GM18499 (cell line): ENCODE data around the gene RHOD.

Experiments used
- ATAC-seq: cut with Tn5 transposase; IDR thresholded peaks from one replicate; pipeline ENCODE4 v1.9.1; 2021; ENCODE audit warnings: moderate number of reproducible peaks; ENCODE audit not compliant: insufficient read depth, unreplicated experiment

Gene RHOD

GRCh38 chr11:67058506-67058905 is 1.9 kb downstream of the RHOD start:
- no peak for ATAC-seq

DNA sequence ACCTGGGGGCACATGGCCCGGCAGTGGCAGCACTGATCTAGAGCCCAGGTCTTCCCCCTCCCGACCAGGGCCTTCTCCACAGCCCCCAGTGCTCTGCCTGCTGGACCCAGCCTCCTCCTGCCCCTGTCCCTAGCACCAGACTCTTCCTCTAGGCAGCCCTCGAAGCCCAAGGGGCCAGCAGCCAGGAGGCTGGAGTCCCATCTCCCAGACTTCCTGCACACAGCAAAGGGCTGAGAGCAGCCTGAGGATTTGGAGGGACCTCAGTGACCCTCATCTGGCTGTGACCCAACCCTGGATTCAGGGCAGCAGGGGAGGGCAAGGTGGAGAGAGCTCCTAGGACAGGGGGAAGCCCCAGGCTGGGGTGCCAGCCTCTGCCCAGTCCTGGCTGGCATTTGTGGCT is 3.0 kb downstream of the RHOD start:
- ATAC-seq: no peak

DNA sequence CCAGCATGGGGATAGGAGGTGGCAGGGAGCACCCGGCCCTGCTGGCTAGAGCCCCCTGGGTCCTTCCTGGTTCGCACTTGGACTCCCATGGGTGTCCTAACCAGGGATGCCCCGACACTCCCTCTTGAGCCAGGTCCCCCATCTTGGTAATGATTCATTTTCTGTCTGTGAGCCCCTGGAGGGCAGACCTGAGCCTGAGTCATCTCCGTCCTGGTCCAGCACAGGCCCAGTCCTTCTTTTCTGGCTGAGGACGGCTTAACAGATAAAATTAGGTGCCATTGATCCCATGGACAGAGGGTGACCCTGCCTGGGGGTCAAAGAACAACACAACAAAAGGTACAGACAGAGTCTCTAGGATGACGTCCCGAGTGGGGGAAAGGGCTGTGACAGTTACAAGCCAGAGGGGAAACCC is 3.5 kb downstream of the RHOD start:
- ATAC-seq: no peak

DNA sequence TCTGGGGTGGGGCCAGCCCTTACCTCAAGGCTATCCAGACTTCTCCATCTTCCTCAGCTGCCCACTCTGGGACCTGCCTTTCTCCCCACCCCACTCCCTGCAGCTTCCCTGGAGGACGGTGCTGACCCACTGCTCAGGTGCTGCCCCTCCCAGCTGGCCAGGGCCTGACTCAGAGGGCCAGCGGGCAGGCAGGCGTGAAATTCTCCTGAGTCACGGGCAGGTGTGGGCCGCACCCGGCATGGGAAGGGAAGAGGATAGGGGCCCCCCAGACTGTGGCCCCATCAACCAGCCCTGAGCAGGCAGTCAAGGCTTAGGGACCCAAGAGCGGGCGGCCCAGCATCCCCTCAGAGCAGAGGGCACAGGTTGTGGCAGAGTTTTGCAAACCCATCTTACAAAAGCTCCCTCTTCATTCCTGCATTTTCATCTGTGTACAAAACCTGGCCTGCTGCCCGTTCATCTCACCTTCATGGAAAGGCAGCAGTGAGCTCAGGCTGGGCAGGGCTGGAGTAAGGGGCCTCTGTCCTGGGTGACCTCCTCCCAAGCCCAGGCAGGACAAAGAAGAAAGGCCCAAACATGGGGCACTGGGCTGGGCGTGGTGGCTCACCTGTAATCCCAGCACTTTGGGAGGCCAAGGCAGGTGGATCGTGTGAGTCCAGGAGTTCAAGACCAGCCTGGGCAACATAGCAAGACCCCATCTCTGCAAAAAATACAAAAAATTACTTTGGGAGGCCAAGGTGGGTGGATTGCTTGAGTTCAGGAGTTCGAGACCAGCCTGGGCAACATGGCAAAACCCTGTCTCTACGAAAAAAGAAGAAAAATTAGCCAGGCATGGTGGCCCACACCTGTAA is 6.1 kb downstream of the RHOD start:
- ATAC-seq: no peak

- no peak for ATAC-seq
Observed at GRCh38 chr11:67066333-67066709, 9.7 kb downstream of the RHOD start.

- ATAC-seq: no peak
Observed at GRCh38 chr11:67071420-67072284, 15.0 kb downstream of the RHOD start.

- no peak for ATAC-seq
Observed at GRCh38 chr11:67072295-67072694, 15.6 kb downstream of the RHOD start.

DNA sequence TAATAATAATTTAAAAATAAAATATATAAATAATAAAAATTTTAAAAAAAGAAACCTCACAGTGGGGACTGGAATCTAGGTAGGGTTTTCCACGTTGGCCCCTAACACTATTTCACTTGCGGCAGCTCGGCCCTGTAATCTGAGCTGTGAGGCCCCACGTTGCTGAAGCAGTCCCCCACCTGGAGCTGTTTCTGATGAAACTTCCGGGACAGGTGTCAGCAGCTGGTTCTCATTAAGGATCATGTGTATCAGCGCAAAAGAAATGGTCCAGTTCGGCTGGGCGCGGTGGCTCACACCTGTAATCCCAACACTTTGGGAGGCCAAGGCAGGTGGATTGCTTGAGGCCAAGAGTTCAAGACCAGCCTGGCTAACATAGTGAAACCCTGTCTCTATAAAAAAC is 17.3 kb downstream of the RHOD start:
- no peak for ATAC-seq

DNA sequence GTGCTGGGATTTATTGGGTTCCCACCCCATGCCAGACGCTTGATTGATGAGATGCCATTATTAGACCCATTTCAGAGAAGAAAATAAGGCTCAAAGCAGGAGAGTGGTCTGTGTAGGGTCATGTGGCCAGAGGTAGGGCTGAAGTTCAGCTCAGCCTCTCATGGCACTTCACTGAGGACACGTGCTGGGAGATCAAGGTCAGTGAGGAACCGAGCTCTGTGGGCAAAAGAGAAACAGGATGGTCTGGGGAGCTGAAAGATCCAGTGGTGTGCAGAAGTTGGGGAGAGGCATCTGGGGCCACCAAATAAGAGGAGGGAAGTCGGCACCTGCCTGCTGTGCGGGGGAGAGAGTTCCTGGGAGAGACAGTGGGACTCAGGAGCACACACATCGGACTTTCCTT is 19.6 kb downstream of the RHOD start:
- ATAC-seq: no peak

DNA sequence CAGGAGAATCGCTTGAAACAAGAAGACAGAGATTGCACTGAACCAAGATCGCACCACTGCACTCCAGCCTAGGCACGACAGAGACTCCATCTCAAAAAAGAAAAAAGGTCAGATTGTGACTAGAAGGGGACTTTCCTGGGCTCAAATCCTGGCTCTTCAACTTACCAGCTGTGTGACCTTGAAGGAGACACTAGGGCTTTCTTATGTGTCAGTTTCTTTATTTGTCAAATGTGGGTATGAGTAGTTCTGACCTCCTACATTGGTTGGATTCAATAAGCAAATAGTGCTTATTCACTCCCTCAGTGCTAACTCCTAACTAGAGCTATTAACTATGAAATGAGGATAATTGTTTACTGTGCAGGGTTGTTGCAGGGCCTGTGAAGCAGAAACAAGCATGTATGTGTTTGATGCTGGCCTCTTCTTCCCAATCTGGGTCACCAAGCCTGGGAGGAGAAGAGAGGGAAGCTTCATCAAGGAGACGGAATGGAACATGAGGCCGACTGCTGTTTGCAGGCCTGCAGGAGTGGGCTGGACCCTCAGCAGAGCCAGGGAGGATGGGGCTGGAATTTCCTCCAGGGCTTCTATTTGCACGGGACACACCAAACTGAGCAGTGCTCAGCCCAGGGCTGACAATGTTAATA is 22.5 kb downstream of the RHOD start:
- ATAC-seq: no peak

DNA sequence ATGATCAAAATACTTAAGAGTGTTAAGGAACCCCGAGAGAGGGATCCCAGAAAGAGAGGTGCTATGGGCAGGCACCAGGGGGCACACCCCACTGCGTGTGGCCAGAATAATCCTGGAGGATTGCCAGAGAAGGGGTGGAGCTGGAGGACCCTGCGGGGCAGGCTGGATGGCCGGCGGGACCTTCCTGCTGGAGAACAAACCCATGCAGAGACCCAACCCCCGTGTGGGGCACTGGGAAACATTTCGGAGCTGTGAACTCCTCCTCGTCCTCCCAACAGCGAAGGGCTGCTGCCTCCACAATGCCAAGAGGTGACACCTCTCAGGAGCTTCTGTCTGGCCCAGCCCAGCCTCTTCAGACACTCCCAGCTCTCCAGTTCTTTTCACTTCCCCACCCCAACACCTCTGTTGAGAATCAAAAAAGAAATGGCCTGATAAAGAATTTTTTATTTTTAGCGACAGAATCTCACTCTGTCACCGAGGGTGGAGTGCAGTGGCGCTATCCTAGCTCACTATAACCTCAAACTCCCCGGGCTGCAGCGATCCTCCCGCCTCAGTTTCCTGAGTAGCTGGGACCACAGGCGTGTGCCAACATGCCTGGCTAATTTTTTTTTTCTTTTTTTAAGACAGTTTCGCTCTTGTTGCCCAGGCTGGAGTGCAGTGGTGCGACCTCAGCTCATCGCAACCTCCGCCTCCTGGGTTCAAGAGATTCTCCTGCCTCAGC is 25.6 kb downstream of the RHOD start:
- ATAC-seq: no peak

GRCh38 chr11:67083786-67084366 is 27.2 kb downstream of the RHOD start:
- no peak for ATAC-seq

GRCh38 chr11:67085617-67086016 is 29.0 kb downstream of the RHOD start:
- ATAC-seq: no peak

GRCh38 chr11:67090717-67091116 is 34.1 kb downstream of the RHOD start:
- ATAC-seq: no peak

GRCh38 chr11:67095214-67095507 is 38.5 kb downstream of the RHOD start:
- ATAC-seq: no peak

DNA sequence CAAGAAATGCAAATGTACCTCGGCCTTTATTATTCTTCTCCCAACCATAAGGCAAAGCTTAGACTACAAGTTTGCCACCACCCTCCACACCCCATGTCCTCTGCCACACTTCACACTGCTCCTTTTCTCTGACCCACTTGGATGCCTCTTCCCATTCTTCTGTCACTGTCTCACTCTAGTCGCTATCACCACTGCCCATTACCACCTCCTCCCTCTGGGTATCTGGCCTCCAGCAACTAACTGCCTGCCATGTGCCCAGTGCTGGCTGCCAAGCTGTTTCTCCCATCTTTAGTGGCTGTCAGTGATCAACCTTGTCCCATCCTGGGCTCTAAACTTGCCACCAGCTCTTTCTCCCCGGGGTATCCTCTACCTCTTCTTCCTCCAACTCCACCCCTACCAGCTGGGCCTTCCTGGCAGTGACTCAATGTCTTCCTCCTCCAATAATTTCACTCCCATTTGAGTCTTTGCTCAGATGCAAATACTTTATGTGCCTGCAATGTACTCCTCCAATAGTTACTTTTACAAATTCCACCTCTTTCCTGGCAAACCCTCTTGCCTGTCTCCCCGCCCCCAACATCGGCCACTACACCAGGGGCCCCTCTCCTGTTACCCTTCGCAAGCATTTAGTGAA is 42.3 kb downstream of the RHOD start:
- no peak for ATAC-seq

GRCh38 chr11:67099831-67100324 is 43.2 kb downstream of the RHOD start:
- no peak for ATAC-seq

DNA sequence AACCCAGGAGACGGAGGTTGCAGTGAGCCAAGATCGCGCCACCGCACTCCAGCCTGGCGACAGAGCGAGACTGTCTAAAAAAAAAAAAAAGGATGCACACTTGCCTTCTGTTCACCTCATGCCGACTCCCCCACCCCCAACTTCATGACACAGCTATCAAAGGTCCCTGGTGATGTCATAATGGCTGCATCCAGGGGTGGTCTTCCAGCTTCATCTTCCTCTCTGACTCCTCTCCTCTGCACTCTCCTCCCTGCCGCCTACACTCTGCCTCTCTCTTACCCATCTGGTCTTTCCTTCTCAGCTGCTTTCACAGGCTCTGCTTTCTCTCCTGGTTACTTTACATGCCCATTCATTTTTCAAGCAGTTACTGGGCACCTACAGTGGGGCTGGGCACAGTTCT is 46.0 kb downstream of the RHOD start:
- no peak for ATAC-seq

DNA sequence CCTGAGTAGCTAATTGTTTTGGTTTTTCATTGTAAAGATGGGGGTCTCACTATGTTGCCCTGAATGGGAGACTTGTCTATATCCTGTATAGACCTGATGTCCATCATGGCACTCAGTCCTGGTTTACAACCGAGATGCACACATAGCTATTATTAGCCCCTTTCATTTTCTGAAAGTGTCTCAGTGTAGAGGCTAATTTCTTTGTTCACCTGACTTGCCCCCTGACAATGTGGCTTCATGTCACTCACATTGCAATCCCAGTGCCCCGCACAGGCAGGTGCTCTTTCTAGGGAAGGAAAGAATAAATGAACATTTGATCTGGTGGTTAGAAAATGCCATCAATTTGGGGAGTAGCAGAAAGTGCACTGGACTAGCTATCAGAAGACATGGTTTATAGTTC is 49.3 kb downstream of the RHOD start:
- no peak for ATAC-seq

- no peak for ATAC-seq
Observed at GRCh38 chr11:67111261-67111660, 54.6 kb downstream of the RHOD start.
